COLO668 (cell line): Measurements from ENCODE around the gene TNF.
A peak's percentile ranks its signal among the peaks of the same experiment; 100 is the strongest.

ENCODE experiments used
- DNase-seq: peaks from one replicate; lab custom pipeline; 2025; ENCODE audit not compliant: unreplicated experiment; lab: John Stamatoyannopoulos, UW

The TNF gene

GRCh38 chr6:31575335-31575901 is at the start of gene TNF:
TSS of gene TNF (plus strand) at chr6:31575565. CDS start at chr6:31575742, 177 bp downstream.
- no peak for DNase-seq

GRCh38 chr6:31525932-31526591 is 49.3 kb upstream of the TNF start:
- no peak for DNase-seq

GRCh38 chr6:31528307-31528777 is 47.0 kb upstream of the TNF start:
- no peak for DNase-seq

GRCh38 chr6:31528821-31529328 is 46.5 kb upstream of the TNF start, which contains the start of gene MCCD1:
TSS of gene MCCD1 (plus strand) at chr6:31528962. CDS start at chr6:31529015, 53 bp downstream.
- no peak for DNase-seq

- no peak for DNase-seq
Measured at GRCh38 chr6:31529329-31530150, 45.8 kb upstream of the TNF start.

- DNase-seq: no peak
Measured at GRCh38 chr6:31530659-31531058, 44.7 kb upstream of the TNF start.

GRCh38 chr6:31531162-31531561 is 44.2 kb upstream of the TNF start:
- no peak for DNase-seq

GRCh38 chr6:31531771-31532643 is 43.4 kb upstream of the TNF start:
- no peak for DNase-seq

GRCh38 chr6:31532644-31533454 is 42.5 kb upstream of the TNF start:
- no peak for DNase-seq

GRCh38 chr6:31533455-31533841 is 41.9 kb upstream of the TNF start:
- no peak for DNase-seq

- no peak for DNase-seq
Measured at GRCh38 chr6:31534011-31534410, 41.4 kb upstream of the TNF start.

GRCh38 chr6:31534521-31535040 is 40.8 kb upstream of the TNF start:
- no peak for DNase-seq

- no peak for DNase-seq
Measured at GRCh38 chr6:31535538-31536324, 39.6 kb upstream of the TNF start.

- no peak for DNase-seq
Measured at GRCh38 chr6:31538805-31539400, 36.5 kb upstream of the TNF start.

GRCh38 chr6:31540640-31541039 is 34.7 kb upstream of the TNF start:
- no peak for DNase-seq

GRCh38 chr6:31541059-31541657 is 34.2 kb upstream of the TNF start:
- peak; percentile 40 for DNase-seq

- peak; percentile 92 for DNase-seq
Measured at GRCh38 chr6:31541658-31542521, 33.5 kb upstream of the TNF start, which contains the start of gene DDX39B. TSS of gene DDX39B (minus strand) at chr6:31542003. CDS start at chr6:31540532, 1,471 bp downstream.
